Gastrocnemius medialis (tissue), 4 donors: ENCODE results near the gene SH3BP5. TPM values are rescaled to one million over a fixed set of nuclear protein-coding genes. Genes with fewer than 3 reads are reported as not detected.

Experiments used
- ATAC-seq, 2 donors: fragments of 150-250 bp; one replicate each; pipeline ENCODE4 v1.9.1; 2016
- DNase-seq, 2 donors: peaks; one replicate each; pipeline ENCODE4 v3.0.0-alpha.2; 2019
- H3K27ac ChIP-seq, 4 donors: fragments of 200-600 bp; sonication (generic); 1 replicate in 1 of 4; 2 replicates in 3 of 4; pipeline ENCODE4 v1.5.1; 2016 to 2018; ENCODE audit warnings: mild to moderate bottlenecking in 2 of 4, moderate library complexity in 1 of 4
- H3K27me3 ChIP-seq, 3 donors: fragments of 200-600 bp; sonication (generic) in 2 of 3; 1 replicate in 1 of 3; 2 replicates in 2 of 3; pipeline versions ENCODE4 v1.5.1 to v1.6.0; 2016 to 2019; ENCODE audit warnings: mild to moderate bottlenecking in 1 of 3, moderate library complexity in 1 of 3
- H3K36me3 ChIP-seq, 2 donors: fragments of 200-600 bp; sonication (generic) in 1 of 2; one replicate each; pipeline ENCODE4 v1.5.1; 2017 to 2018
- H3K4me1 ChIP-seq, 2 donors: fragments of 200-600 bp; sonication (generic) in 1 of 2; one replicate each; pipeline ENCODE4 v1.5.1; 2016 to 2017; ENCODE audit warnings: mild to moderate bottlenecking in 2 of 2
- H3K4me3 ChIP-seq, 4 donors: fragments of 200-600 bp; sonication (generic) in 3 of 4; 1 replicate in 1 of 4; 2 replicates in 3 of 4; pipeline ENCODE4 v1.5.1; 2016 to 2019; ENCODE audit warnings: mild to moderate bottlenecking in 2 of 4
- H3K9me3 ChIP-seq, 3 donors: fragments of 200-600 bp; sonication (generic) in 2 of 3; 1 replicate in 1 of 3; 2 replicates in 2 of 3; pipeline ENCODE4 v1.5.1; 2016 to 2019
- POLR2A ChIP-seq, 2 donors: fragments of 450-650 bp; IDR thresholded peaks; one replicate each; pipeline ENCODE4 v1.6.1; 2017; ENCODE audit warnings: antibody characterized with exemption in 2 of 2, mild to moderate bottlenecking in 2 of 2, moderate library complexity in 2 of 2
- in situ Hi-C, 4 donors: fragments of 200-750 bp; cut with MboI; loops; one replicate each; pipeline versions ENCODE4 v1.15.0 to v1.8.0; 2017; ENCODE audit warnings: low sequenced_read_pairs in 4 of 4
- intact Hi-C: fragments of 100-400 bp; cut with DNase I; formaldehyde crosslinking; loops from one replicate; pipeline ENCODE4 v1.15.1; 2023; ENCODE audit warnings: low total_unique reads
- total RNA-seq, 4 donors: library from RNA; depleted of rRNA; stranded (reverse); fragments of >200 nt; gene quantifications; one replicate each; pipeline versions ENCODE4 v1.1.0 to v1.2.3, GENCODE V29; 2016
- TF ChIP-seq, protein P1 (sequence below), 5 experiments: fragments of 450-650 bp in 3 of 5; fragments of 200-600 bp in 2 of 5; sonication (generic) in 2 of 5; IDR thresholded peaks in 4 of 5; conservative IDR thresholded peaks in 1 of 5; 1 replicate in 4 of 5; 2 replicates in 1 of 5; pipeline ENCODE4 v1.5.1; 2016 to 2019; ENCODE audit warnings: antibody characterized with exemption in 5 of 5, mild to moderate bottlenecking in 3 of 5, moderate library complexity in 3 of 5

The SH3BP5 gene
- total RNA-seq, 4 donors from 2014 or later = 31.5 to 111 (median 75.5) TPM

DNA sequence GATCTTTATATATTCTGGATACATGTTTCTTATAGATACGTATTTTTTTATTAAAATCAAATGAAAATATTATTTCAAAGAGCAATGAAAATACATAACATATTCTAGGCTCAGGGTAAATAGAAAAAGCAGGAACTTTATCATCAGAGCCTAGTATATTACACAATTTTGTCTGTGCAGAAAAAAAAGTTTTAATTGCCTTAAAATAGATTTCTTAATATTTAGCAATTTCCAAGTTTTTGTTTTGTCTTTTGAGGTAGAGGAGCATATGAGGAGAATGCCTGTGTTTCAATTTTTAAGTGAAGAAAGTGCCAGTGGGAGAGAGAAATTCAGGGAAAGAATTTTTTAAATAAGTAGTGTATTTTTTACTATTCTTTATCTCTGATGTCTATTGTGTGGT is 115.9 kb downstream of the SH3BP5 start:
- Histone ChIP-seq H3K4me1 (peaks cover 38 to 60% of the 10 kb centered on the region in 2 donors), H3K27ac (no peak overlapping the region), H3K9me3 (no peaks in the 10 kb centered on the region), H3K36me3 (peaks cover 0 to 90% of the 10 kb centered on the region in 2 donors), H3K27me3 (no peaks in the 10 kb centered on the region), H3K4me3 (no peak overlapping the region)
- in situ Hi-C loops = loop anchor here in 3 of 4 donors (25.0 kb wide), 2 partner anchors 279 to 346 kb away; partner anchors contain the start of gene NR2C2 (in 2 of the 3)
- intact Hi-C loops = no loop called here
- TF ChIP-seq POLR2A (IDR thresholded peaks at IDR 0.05) = no peak
- TF ChIP-seq, protein P1, sequence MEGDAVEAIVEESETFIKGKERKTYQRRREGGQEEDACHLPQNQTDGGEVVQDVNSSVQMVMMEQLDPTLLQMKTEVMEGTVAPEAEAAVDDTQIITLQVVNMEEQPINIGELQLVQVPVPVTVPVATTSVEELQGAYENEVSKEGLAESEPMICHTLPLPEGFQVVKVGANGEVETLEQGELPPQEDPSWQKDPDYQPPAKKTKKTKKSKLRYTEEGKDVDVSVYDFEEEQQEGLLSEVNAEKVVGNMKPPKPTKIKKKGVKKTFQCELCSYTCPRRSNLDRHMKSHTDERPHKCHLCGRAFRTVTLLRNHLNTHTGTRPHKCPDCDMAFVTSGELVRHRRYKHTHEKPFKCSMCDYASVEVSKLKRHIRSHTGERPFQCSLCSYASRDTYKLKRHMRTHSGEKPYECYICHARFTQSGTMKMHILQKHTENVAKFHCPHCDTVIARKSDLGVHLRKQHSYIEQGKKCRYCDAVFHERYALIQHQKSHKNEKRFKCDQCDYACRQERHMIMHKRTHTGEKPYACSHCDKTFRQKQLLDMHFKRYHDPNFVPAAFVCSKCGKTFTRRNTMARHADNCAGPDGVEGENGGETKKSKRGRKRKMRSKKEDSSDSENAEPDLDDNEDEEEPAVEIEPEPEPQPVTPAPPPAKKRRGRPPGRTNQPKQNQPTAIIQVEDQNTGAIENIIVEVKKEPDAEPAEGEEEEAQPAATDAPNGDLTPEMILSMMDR (IDR thresholded peaks at IDR 0.05 in 4 of 5, conservative IDR thresholded peaks at IDR 0.05 in 1 of 5) = no peak
- DNase-seq (no peak), ATAC-seq (no peak)

DNA sequence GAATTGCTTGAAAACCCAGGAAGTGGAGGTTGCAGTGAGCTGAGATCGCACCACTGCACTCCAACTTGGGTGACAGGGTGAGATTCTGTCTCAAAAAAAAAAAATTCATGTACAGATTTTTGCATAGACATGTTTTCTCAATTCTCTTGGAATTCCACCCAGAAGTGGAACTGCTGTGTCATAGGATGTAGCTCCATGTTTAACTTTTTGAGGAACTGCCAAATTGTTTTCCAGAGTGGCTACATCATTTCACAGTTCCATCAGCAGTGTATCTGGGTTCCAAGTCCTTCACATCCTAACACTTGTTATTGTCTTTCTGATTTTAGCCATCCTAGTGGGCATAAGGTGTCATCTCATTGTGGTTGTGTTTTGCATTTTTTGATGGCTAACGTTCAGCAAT is 116.4 kb downstream of the SH3BP5 start:
- H3K4me3 ChIP-seq = no peak overlapping the region
- no peaks in the 10 kb centered on the region for H3K9me3 ChIP-seq
- intact Hi-C loops = no loop called here
- TF ChIP-seq, protein P1 (IDR thresholded peaks at IDR 0.05 in 4 of 5, conservative IDR thresholded peaks at IDR 0.05 in 1 of 5) = no peak
- no peak for TF ChIP-seq POLR2A (IDR thresholded peaks at IDR 0.05)
- peaks cover 38 to 60% of the 10 kb centered on the region in 2 donors for H3K4me1 ChIP-seq
- peaks cover 0 to 86% of the 10 kb centered on the region in 2 donors for H3K36me3 ChIP-seq
- no peak for ATAC-seq
- DNase-seq = no peak
- H3K27me3 ChIP-seq = no peaks in the 10 kb centered on the region
- no peak overlapping the region for H3K27ac ChIP-seq
- in situ Hi-C loops = loop anchor here in 3 of 4 donors (25.0 kb wide), 2 partner anchors 279 to 346 kb away; partner anchors contain the start of gene NR2C2 (in 2 of the 3)

DNA sequence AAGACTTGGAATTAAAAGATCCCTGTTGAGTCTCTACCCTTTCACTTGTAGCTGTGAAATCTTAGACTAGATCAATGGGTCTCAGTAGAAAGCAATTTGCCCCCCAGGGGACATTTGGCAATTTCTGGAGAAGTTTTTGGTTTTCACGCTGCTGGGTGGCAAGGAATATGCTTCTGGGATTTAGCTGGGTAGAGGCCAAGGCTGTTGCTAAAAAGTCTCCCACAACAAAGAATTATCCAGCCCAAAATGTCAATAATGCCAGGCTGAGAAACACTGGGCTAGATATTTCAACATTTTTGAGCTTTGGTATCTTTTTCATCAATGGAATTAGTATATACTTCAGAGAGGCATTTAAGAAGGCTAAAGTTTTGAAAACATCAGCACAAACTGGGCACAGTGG is 117.6 kb downstream of the SH3BP5 start:
- Histone ChIP-seq H3K27me3 (no peaks in the 10 kb centered on the region), H3K4me1 (peaks cover 33 to 53% of the 10 kb centered on the region in 2 donors), H3K36me3 (peaks cover 0 to 74% of the 10 kb centered on the region in 2 donors), H3K27ac (peak overlapping the region in 1 of 4 donors; percentile 3), H3K4me3 (no peak overlapping the region), H3K9me3 (no peaks in the 10 kb centered on the region)
- TF ChIP-seq, protein P1 (IDR thresholded peaks at IDR 0.05 in 4 of 5, conservative IDR thresholded peaks at IDR 0.05 in 1 of 5) = no peak
- no peak for TF ChIP-seq POLR2A (IDR thresholded peaks at IDR 0.05)
- in situ Hi-C loops = loop anchor here in 3 of 4 donors (25.0 kb wide), 2 partner anchors 277 to 348 kb away; partner anchors contain the start of gene NR2C2 (in 2 of the 3)
- no peak for ATAC-seq
- intact Hi-C loops = no loop called here
- DNase-seq = no peak

DNA sequence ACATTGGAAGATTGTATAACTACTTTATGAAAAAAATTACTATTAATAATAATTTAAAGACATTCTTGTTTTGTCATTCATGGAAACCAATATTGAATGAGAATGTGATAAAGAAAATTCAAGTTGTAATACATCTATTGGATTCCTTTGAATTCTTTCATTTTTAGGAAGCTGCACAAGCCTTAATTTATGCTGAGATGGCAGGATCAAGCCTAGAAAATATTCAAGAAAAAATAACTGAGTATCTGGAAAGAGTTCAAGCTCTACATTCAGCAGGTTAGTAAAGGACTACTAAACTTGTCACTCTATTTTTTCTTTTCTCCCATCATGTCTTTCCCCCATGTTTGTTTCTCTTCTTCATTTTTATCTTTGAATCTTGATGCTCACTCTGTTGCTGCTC is 120.4 kb downstream of the SH3BP5 start:
- intact Hi-C loops = no loop called here
- Histone ChIP-seq H3K27me3 (no peaks in the 10 kb centered on the region), H3K4me3 (no peak overlapping the region), H3K36me3 (peaks cover 0 to 51% of the 10 kb centered on the region in 2 donors), H3K27ac (peak overlapping the region in 1 of 4 donors; percentile 21), H3K4me1 (peaks cover 30 to 41% of the 10 kb centered on the region in 2 donors), H3K9me3 (no peaks in the 10 kb centered on the region)
- TF ChIP-seq POLR2A (IDR thresholded peaks at IDR 0.05) = no peak
- TF ChIP-seq, protein P1 (IDR thresholded peaks at IDR 0.05 in 4 of 5, conservative IDR thresholded peaks at IDR 0.05 in 1 of 5) = no peak
- in situ Hi-C loops = loop anchor here in 3 of 4 donors (25.0 kb wide), 2 partner anchors 275 to 350 kb away; partner anchors contain the start of gene NR2C2 (in 2 of the 3)
- DNase-seq (no peak), ATAC-seq (no peak)
